ENCODE data around the gene DNAJC17. TPM values are rescaled to one million over a fixed set of nuclear protein-coding genes. Genes with fewer than 3 reads are reported as not detected.

DNAJC17 gene
- total RNA-seq, 1 experiment from 2014 or later: 36.1 TPM

Other genes starting within 250 kb of the DNAJC17 start
- gene CCDC32, start 242.4 kb downstream of the DNAJC17 start, total RNA-seq (2021; ENCODE audit: unreplicated experiment): 18.6 TPM
- 22.5 TPM for gene RPUSD2, start 238.2 kb downstream of the DNAJC17 start, total RNA-seq (2021; ENCODE audit: unreplicated experiment)
- gene KNL1, start 213.2 kb downstream of the DNAJC17 start, total RNA-seq (2021; ENCODE audit: unreplicated experiment): 30.6 TPM
- 20.9 TPM for gene RAD51, start 112.3 kb downstream of the DNAJC17 start, total RNA-seq (2021; ENCODE audit: unreplicated experiment)
- gene RMDN3, start 52.2 kb downstream of the DNAJC17 start, total RNA-seq (2021; ENCODE audit: unreplicated experiment): 21.5 TPM
- gene GCHFR, start 43.4 kb downstream of the DNAJC17 start, total RNA-seq (2021; ENCODE audit: unreplicated experiment): 1.5 TPM
- gene C15orf62, start 37.5 kb downstream of the DNAJC17 start, total RNA-seq (2021; ENCODE audit: unreplicated experiment): 0.10 TPM
- 29.1 TPM for gene ZFYVE19, start 384 bp downstream of the DNAJC17 start, total RNA-seq (2021; ENCODE audit: unreplicated experiment)
- not detected for gene PPP1R14D, start 21.2 kb upstream of the DNAJC17 start, total RNA-seq (2021; ENCODE audit: unreplicated experiment)
- gene SPINT1, start 36.6 kb upstream of the DNAJC17 start, total RNA-seq (2021; ENCODE audit: unreplicated experiment): 123 TPM
- gene RHOV, start 66.8 kb upstream of the DNAJC17 start, total RNA-seq (2021; ENCODE audit: unreplicated experiment): 6.0 TPM
- gene VPS18, start 87.0 kb upstream of the DNAJC17 start, total RNA-seq (2021; ENCODE audit: unreplicated experiment): 16.9 TPM
- gene DLL4, start 121.9 kb upstream of the DNAJC17 start, total RNA-seq (2021; ENCODE audit: unreplicated experiment): 1.5 TPM
- gene CHAC1, start 146.0 kb upstream of the DNAJC17 start, total RNA-seq (2021; ENCODE audit: unreplicated experiment): 58.9 TPM

Data from HCT116 (cell line).